AG09309 (cell line): ENCODE measurements around the gene GGNBP2.
"Not testable (repeated sequence)": the region's sequence is repeated elsewhere in the genome, so short reads cannot be mapped to it uniquely, and the experiment has no call there.

ENCODE experiments used
- DNase-seq: peaks from one replicate; pipeline ENCODE4 v3.0.0-alpha.2; 2010; ENCODE audit warnings: low read depth
- H3K4me3 ChIP-seq: 2 replicates; pipeline ENCODE4 v1.5.1; 2011; ENCODE audit warnings: mild to moderate bottlenecking, low read depth, low read length, moderate library complexity; ENCODE audit not compliant: control insufficient read depth
- CTCF ChIP-seq: IDR thresholded peaks from 2 replicates; pipeline ENCODE4 v1.5.1; 2011; ENCODE audit warnings: mild to moderate bottlenecking, low read depth, low read length, inconsistent platforms; ENCODE audit not compliant: insufficient read depth, control insufficient read depth; ENCODE audit errors: missing control alignments

Gene GGNBP2

GRCh38 chr17:36599546-36600250 is 55.0 kb downstream of the GGNBP2 start:
- TF ChIP-seq CTCF, result no peak
- no peak for DNase-seq
- H3K4me3 ChIP-seq, result no peak overlapping the region

GRCh38 chr17:36600465-36600864 is 55.7 kb downstream of the GGNBP2 start:
- peak overlapping the region; percentile 89 for H3K4me3 ChIP-seq
- DNase-seq, result no peak
- no peak for TF ChIP-seq CTCF

- peak overlapping the region; percentile 89 for H3K4me3 ChIP-seq
- no peak for DNase-seq
- no peak for TF ChIP-seq CTCF
Measured at GRCh38 chr17:36600936-36601302, 56.2 kb downstream of the GGNBP2 start.

- peak within 1 kb of the TSS; percentile 89 for H3K4me3 ChIP-seq
- DNase-seq, result peak; percentile 58
- TF ChIP-seq CTCF, result peak; percentile 26
Measured at GRCh38 chr17:36601303-36602029, 56.7 kb downstream of the GGNBP2 start, which contains the start of gene MRM1. Gene MRM1, plus strand, starts transcription at chr17:36601583. Its CDS starts 228 bp downstream, at chr17:36601811.

- H3K4me3 ChIP-seq, result peak overlapping the region; percentile 89
- no peak for DNase-seq
Measured at GRCh38 chr17:36602030-36602748, 57.5 kb downstream of the GGNBP2 start.

GRCh38 chr17:36602924-36603384 is 58.2 kb downstream of the GGNBP2 start:
- no peak for DNase-seq
- H3K4me3 ChIP-seq, result peak overlapping the region; percentile 89
- TF ChIP-seq CTCF, result peak; percentile 85

More at GRCh38 chr17:36602030-36602748, 57.5 kb downstream of the GGNBP2 start:
- TF ChIP-seq CTCF, result no peak

- H3K4me3 ChIP-seq, DNase-seq: not testable (repeated sequence)
Measured at GRCh38 chr17:36605028-36605427, 60.3 kb downstream of the GGNBP2 start.
